ENCODE results near the gene SFTA2. TPM values are rescaled to one million over a fixed set of nuclear protein-coding genes. Genes with fewer than 3 reads are reported as not detected.

The SFTA2 gene
- total and polyA plus RNA-seq, 2 of the 8 experiments (the other 6 are each of a cell fraction or from before 2014, with no cell fraction given) = not detected

DNA sequence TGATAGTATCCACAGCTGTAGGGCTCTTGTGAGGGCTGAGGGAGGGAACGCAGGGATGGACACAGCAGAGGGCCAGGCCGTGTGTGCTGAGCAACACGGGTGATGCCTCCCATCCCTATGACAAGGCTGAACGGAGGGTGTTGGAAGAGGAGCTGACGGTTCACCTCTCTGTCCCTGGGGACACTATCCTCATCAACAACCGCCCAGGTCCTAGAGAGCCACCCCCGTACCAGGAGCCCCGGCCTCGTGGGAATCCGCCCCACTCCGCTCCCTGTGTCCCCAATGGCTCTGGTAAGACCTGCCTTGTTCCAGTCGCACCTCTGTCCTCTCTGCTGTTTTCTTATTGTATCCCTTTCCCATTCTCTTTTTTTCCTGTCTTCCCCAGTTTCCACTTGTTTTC, 37.6 kb downstream of the SFTA2 start:
- no peak overlapping the region for H2BK5ac ChIP-seq (ENCODE audit: low read depth, low read length)
- peaks cover 10% of the 10 kb centered on the region for H3K79me1 ChIP-seq (ENCODE audit: low read depth, low read length)
- H2AK5ac ChIP-seq (ENCODE audit: low read depth, low read length) = no peak overlapping the region
- WGBS, 2 experiments (ENCODE audit: extremely low coverage in 1 of 2, insufficient coverage in 1 of 2, insufficient read length in 1 of 2, insufficient replicate concordance in 2 of 2, low coverage in 1 of 2, low lambda C conversion rate in 2 of 2, missing lambda C conversion rate in 1 of 2) = 91% methylated on average over 12 of the region's 12 CpGs; no CpG with 5 or more reads in 1 of the 2 experiments
- H2AFZ ChIP-seq (ENCODE audit: low read length) = no peak overlapping the region
- H3K56ac ChIP-seq (replicated peaks; ENCODE audit: insufficient read length, low read depth, low read length) = no peak overlapping the region
- no peak for TF ChIP-seq PHF8 (conservative IDR thresholded peaks at IDR 0.05; ENCODE audit: low read depth, low read length)
- peak in 1 of 2 experiments; percentile 38; a peak in 1 of 3 replicates for TF ChIP-seq POLR2A (IDR thresholded peaks at IDR 0.05; ENCODE audit: control extremely low read depth in 1 of 2, low read depth in 2 of 2, low read length in 2 of 2)
- no peak for TF ChIP-seq CEBPB (IDR thresholded peaks at IDR 0.05; ENCODE audit: low read depth, low read length)
- peak; percentile 45; the same call in 1 of the 2 replicates for TF ChIP-seq POLR2AphosphoS5 (IDR thresholded peaks at IDR 0.05; ENCODE audit: low read depth, low read length)
- H3K27me3 ChIP-seq (replicated peaks in 1 of 4; ENCODE audit: control insufficient read depth in 3 of 4, extremely low read depth in 1 of 4, insufficient read depth in 3 of 4, low read length in 3 of 4) = no peaks in the 10 kb centered on the region
- H3K4ac ChIP-seq (replicated peaks; ENCODE audit: insufficient read length, low read depth, low read length) = no peak overlapping the region
- peaks cover 0 to 19% of the 10 kb centered on the region in 2 experiments; a peak in 2 of 4 replicates for H3K79me2 ChIP-seq (ENCODE audit: control insufficient read depth in 1 of 2, insufficient read depth in 2 of 2, low read length in 2 of 2)
- H3K4me1 ChIP-seq (replicated peaks in 1 of 4; ENCODE audit: control insufficient read depth in 3 of 4, insufficient read depth in 4 of 4, low read length in 3 of 4) = peaks cover 0 to 10% (median 2%) of the 10 kb centered on the region in 4 experiments; a peak in 4 of 7 replicates
- H3K23me2 ChIP-seq (ENCODE audit: low read depth, low read length) = peaks cover 8% of the 10 kb centered on the region; the same call in 1 of the 2 replicates
- H4K91ac ChIP-seq (replicated peaks; ENCODE audit: insufficient read length, low read length) = no peak overlapping the region
- no peak overlapping the region for H3K4me3 ChIP-seq (ENCODE audit: extremely low read depth in 1 of 4, insufficient read depth in 2 of 4, low read depth in 3 of 4, low read length in 4 of 4)
- H3K18ac ChIP-seq (ENCODE audit: extremely low read depth, low read length) = no peak overlapping the region
- no peak overlapping the region for H3K9ac ChIP-seq (replicated peaks in 1 of 4; ENCODE audit: extremely low read depth in 1 of 4, low read depth in 3 of 4, low read length in 3 of 4)
- ChIA-PET POLR2A (ENCODE audit: partially characterized antibody) (interaction anchor here (0.8 to 1.2 kb wide), 3 partner anchors 11 to 50 kb away, joined by 3 read pairs; partner anchors contain the start of genes DDR1 and GTF2H4), CTCF (ENCODE audit: partially characterized antibody) (interaction anchor here (0.7 to 29.0 kb wide), 6 partner anchors 13 to 189 kb away, joined by 3 to 610 read pairs (median 3); no protein-coding TSS in a partner anchor)
- H3K14ac ChIP-seq (ENCODE audit: insufficient read length) = no peak overlapping the region
- H4K8ac ChIP-seq (ENCODE audit: extremely low read depth, insufficient read depth, low read length) = no peak overlapping the region
- H3K27ac ChIP-seq (ENCODE audit: low read depth, low read length) = no peak overlapping the region
- H4K20me1 ChIP-seq (replicated peaks in 1 of 2; ENCODE audit: control insufficient read depth in 1 of 2, insufficient read depth in 2 of 2, low read length in 2 of 2) = peaks cover 4 to 31% of the 10 kb centered on the region in 2 experiments
- DNase-seq (ENCODE audit: low read depth in 1 of 2, low spot score in 2 of 2) (no peak), FAIRE-seq (no peak)
- no peak overlapping the region for H3K23ac ChIP-seq (ENCODE audit: insufficient read length)
- H3K36me3 ChIP-seq (ENCODE audit: control insufficient read depth in 2 of 4, insufficient read depth in 4 of 4, low read length in 3 of 4) = peaks cover 52 to 98% (median 85%) of the 10 kb centered on the region in 4 experiments
- no peak overlapping the region for H4K5ac ChIP-seq (ENCODE audit: insufficient read length, low read depth, low read length)
- H2BK20ac ChIP-seq (ENCODE audit: low read length) = no peak overlapping the region
- H2BK15ac ChIP-seq (ENCODE audit: low read length) = no peak overlapping the region
- no peak overlapping the region for H2BK120ac ChIP-seq (replicated peaks; ENCODE audit: low read depth, low read length)
- H3K9me3 ChIP-seq (ENCODE audit: insufficient read depth in 2 of 2, low read depth in 1 of 2, low read length in 1 of 2) = no peaks in the 10 kb centered on the region
- H2BK12ac ChIP-seq (ENCODE audit: low read depth, low read length) = no peak overlapping the region
- no peak overlapping the region for H3K4me2 ChIP-seq (ENCODE audit: insufficient read depth in 1 of 2, low read depth in 2 of 2, low read length in 2 of 2)
